H9 (cell line): ENCODE data around the gene CDH22. TPM values are rescaled to one million over a fixed set of nuclear protein-coding genes. Genes with fewer than 3 reads are reported as not detected.

Experiments
- DNase-seq: peaks from one replicate; pipeline ENCODE4 v3.0.0-alpha.2; 2017
- H2AFZ ChIP-seq: one replicate; pipeline ENCODE4 v1.6.1; 2013; ENCODE audit warnings: mild to moderate bottlenecking, low read length, control low read depth, moderate library complexity
- H2AK5ac ChIP-seq: 2 replicates; pipeline ENCODE4 v1.6.1; 2013; ENCODE audit warnings: low read length, control low read depth, mixed read lengths; ENCODE audit not compliant: insufficient read length
- H2BK120ac ChIP-seq: one replicate; pipeline ENCODE4 v1.6.1; 2013; ENCODE audit warnings: low read depth, mild to moderate bottlenecking, low read length, control low read depth, inconsistent platforms; ENCODE audit not compliant: poor library complexity, severe bottlenecking
- H2BK12ac ChIP-seq: 2 replicates; pipeline ENCODE4 v1.6.1; 2013; ENCODE audit warnings: low read length, control low read depth, mixed read lengths, low read depth; ENCODE audit not compliant: insufficient read length
- H2BK15ac ChIP-seq: 2 replicates; pipeline ENCODE4 v1.6.1; 2013; ENCODE audit warnings: low read depth, low read length, control low read depth
- H2BK20ac ChIP-seq: one replicate; pipeline ENCODE4 v1.6.1; 2013; ENCODE audit warnings: low read depth, mild to moderate bottlenecking, low read length, control low read depth, inconsistent platforms; ENCODE audit not compliant: poor library complexity, severe bottlenecking
- H2BK5ac ChIP-seq: 2 replicates; pipeline ENCODE4 v1.6.1; 2013; ENCODE audit warnings: low read length, control low read depth, mixed read lengths; ENCODE audit not compliant: insufficient read length
- H3K14ac ChIP-seq: 2 replicates; pipeline ENCODE4 v1.6.1; 2013; ENCODE audit warnings: low read length, control low read depth; ENCODE audit not compliant: insufficient read depth
- H3K18ac ChIP-seq: 2 replicates; pipeline ENCODE4 v1.6.1; 2013; ENCODE audit warnings: low read depth, mild to moderate bottlenecking, mixed read lengths, low read length, control low read depth; ENCODE audit not compliant: insufficient read length
- H3K23ac ChIP-seq: 2 replicates; pipeline ENCODE4 v1.6.1; 2013; ENCODE audit warnings: low read length, control low read depth, mixed read lengths, low read depth; ENCODE audit not compliant: insufficient read length
- H3K23me2 ChIP-seq: 2 replicates; pipeline ENCODE4 v1.6.1; 2013; ENCODE audit warnings: low read depth, mild to moderate bottlenecking, mixed read lengths, low read length, control low read depth; ENCODE audit not compliant: insufficient read length, poor library complexity, severe bottlenecking
- H3K27ac ChIP-seq: 2 replicates; pipeline ENCODE4 v1.5.1; 2013; ENCODE audit warnings: low read length, control low read depth, mixed read lengths, low read depth; ENCODE audit not compliant: insufficient read length
- H3K27me3 ChIP-seq: 2 replicates; pipeline ENCODE4 v1.6.1; 2013; ENCODE audit warnings: low read length, control low read depth, inconsistent platforms; ENCODE audit not compliant: insufficient read depth
- H3K4ac ChIP-seq: 2 replicates; pipeline ENCODE4 v1.6.1; 2013; ENCODE audit warnings: low read depth, mild to moderate bottlenecking, control low read depth, inconsistent platforms, low read length, moderate library complexity
- H3K4me1 ChIP-seq: 2 replicates; pipeline ENCODE4 v1.6.1; 2013; ENCODE audit warnings: low read length, control low read depth, inconsistent platforms; ENCODE audit not compliant: insufficient read depth
- H3K4me2 ChIP-seq: 2 replicates; pipeline ENCODE4 v1.6.1; 2013; ENCODE audit warnings: low read length, control low read depth, mixed read lengths; ENCODE audit not compliant: insufficient read length, insufficient read depth
- H3K56ac ChIP-seq: 2 replicates; pipeline ENCODE4 v1.6.1; 2013; ENCODE audit warnings: low read depth, mild to moderate bottlenecking, mixed read lengths, low read length, control low read depth; ENCODE audit not compliant: insufficient read length
- H3K79me1 ChIP-seq: 2 replicates; pipeline ENCODE4 v1.6.1; 2013; ENCODE audit warnings: low read depth, mild to moderate bottlenecking, moderate library complexity, low read length, control low read depth, inconsistent platforms; ENCODE audit not compliant: insufficient read depth, poor library complexity, severe bottlenecking
- H3K79me2 ChIP-seq: 2 replicates; pipeline ENCODE4 v1.6.1; 2013; ENCODE audit warnings: low read length, control low read depth, inconsistent platforms; ENCODE audit not compliant: insufficient read depth
- H3K9ac ChIP-seq: 2 replicates; pipeline ENCODE4 v1.6.1; 2013; ENCODE audit warnings: low read length, control low read depth, mixed read lengths; ENCODE audit not compliant: insufficient read length; ENCODE audit errors: extremely low read depth
- H3K9me3 ChIP-seq: one replicate; pipeline ENCODE4 v1.6.1; 2013; ENCODE audit warnings: low read depth, low read length, inconsistent platforms; ENCODE audit not compliant: control insufficient read depth
- H3T11ph ChIP-seq: one replicate; pipeline ENCODE4 v1.6.1; 2013; ENCODE audit warnings: mild to moderate bottlenecking, low read length, control low read depth, inconsistent platforms
- H4K20me1 ChIP-seq: one replicate; pipeline ENCODE4 v1.6.1; 2013; ENCODE audit not compliant: control insufficient read depth, insufficient read length, insufficient read depth
- H4K5ac ChIP-seq: 2 replicates; pipeline ENCODE4 v1.6.1; 2013; ENCODE audit warnings: low read depth, mild to moderate bottlenecking, mixed read lengths, low read length, control low read depth; ENCODE audit not compliant: insufficient read length
- H4K8ac ChIP-seq: replicated peaks from 2 replicates; pipeline ENCODE4 v1.6.1; 2013; ENCODE audit warnings: low read length, control low read depth, mixed read lengths, low read depth; ENCODE audit not compliant: insufficient read length
- H4K91ac ChIP-seq: 2 replicates; pipeline ENCODE4 v1.6.1; 2013; ENCODE audit warnings: low read depth, mild to moderate bottlenecking, moderate library complexity, mixed read lengths, low read length, control low read depth; ENCODE audit not compliant: insufficient read length
- H3K27ac Mint-ChIP-seq, 3 experiments: 2 replicates in 2 of 3; 3 replicates in 1 of 3; pipeline ENCODE4 v1.8.0; 2020 to 2021; ENCODE audit warnings: mixed read lengths in 3 of 3, mild to moderate bottlenecking in 1 of 3, moderate library complexity in 1 of 3
- H3K27me3 Mint-ChIP-seq: 2 replicates; pipeline ENCODE4 v1.8.0; 2021; ENCODE audit warnings: low read depth, mild to moderate bottlenecking, moderate library complexity, mixed read lengths
- H3K36me3 Mint-ChIP-seq, 3 experiments: 2 replicates in 2 of 3; 3 replicates in 1 of 3; pipeline ENCODE4 v1.8.0; 2020 to 2021; ENCODE audit warnings: low read depth in 3 of 3, mixed read lengths in 3 of 3; ENCODE audit not compliant: insufficient read depth in 1 of 3
- H3K4me1 Mint-ChIP-seq, 2 experiments: 2 replicates each; pipeline ENCODE4 v1.8.0; 2020; ENCODE audit warnings: mixed read lengths in 2 of 2
- H3K4me3 Mint-ChIP-seq, 2 experiments: 2 replicates in 1 of 2; 3 replicates in 1 of 2; pipeline ENCODE4 v1.8.0; 2020 to 2021; ENCODE audit warnings: mild to moderate bottlenecking in 2 of 2, mixed read lengths in 2 of 2, moderate library complexity in 1 of 2
- H3K9me3 Mint-ChIP-seq, 2 experiments: 2 replicates in 1 of 2; 3 replicates in 1 of 2; pipeline ENCODE4 v1.8.0; 2020; ENCODE audit warnings: mild to moderate bottlenecking in 2 of 2, mixed read lengths in 2 of 2, moderate library complexity in 1 of 2
- CTCF ChIP-seq: fragments of 200-600 bp; sonication (generic); conservative IDR thresholded peaks from 3 replicates; pipeline ENCODE4 v1.8.0; 2021; ENCODE audit warnings: antibody characterized with exemption, mild to moderate bottlenecking
- WGBS: extraction: QIAGEN DNeasy Blood & Tissue Kit; methylation state at CpG from one replicate; pipeline ENCODE4 v1.1.7; 2013; ENCODE audit warnings: missing lambda C conversion rate, low lambda C conversion rate, mixed read lengths; ENCODE audit not compliant: insufficient read length; ENCODE audit errors: extremely low coverage; 5-methylcytosine and 5-hydroxymethylcytosine counted together
- total RNA-seq: library from RNA; stranded (reverse); gene quantifications from 2 replicates; pipeline ENCODE4 v1.2.1, GENCODE V29; 2021

Gene CDH22
- total RNA-seq, 1 experiment from 2014 or later = not detected

- Histone ChIP-seq H2BK12ac (no peak overlapping the region), H2AK5ac (no peak overlapping the region), H3K14ac (no peak overlapping the region), H2AFZ (no peak overlapping the region), H2BK15ac (no peak overlapping the region), H3K79me2 (no peaks in the 10 kb centered on the region), H3K9me3 (no peaks in the 10 kb centered on the region), H3K18ac (no peak overlapping the region), H3K27me3 (no peaks in the 10 kb centered on the region), H3K4me2 (no peak overlapping the region), H3K4ac (no peak overlapping the region), H3T11ph (no peak overlapping the region), H3K79me1 (no peaks in the 10 kb centered on the region), H3K27ac (no peak overlapping the region), H4K91ac (no peak overlapping the region), H4K20me1 (no peaks in the 10 kb centered on the region), H3K23me2 (no peaks in the 10 kb centered on the region), H3K23ac (no peak overlapping the region), H2BK5ac (no peak overlapping the region), H4K8ac (no peak overlapping the region), H3K4me1 (no peaks in the 10 kb centered on the region), H2BK120ac (no peak overlapping the region), H2BK20ac (no peak overlapping the region), H3K56ac (no peak overlapping the region), H3K9ac (no peak overlapping the region), H4K5ac (no peak overlapping the region)
- no peaks in the 10 kb centered on the region for H3K36me3 Mint-ChIP-seq
- no peaks in the 10 kb centered on the region; a peak in 1 of 5 replicates for H3K9me3 Mint-ChIP-seq
- peaks cover 9 to 62% of the 10 kb centered on the region in 2 experiments for H3K4me1 Mint-ChIP-seq
- no peak for TF ChIP-seq CTCF
- no peak overlapping the region for H3K27ac Mint-ChIP-seq
- H3K27me3 Mint-ChIP-seq = peaks cover 13% of the 10 kb centered on the region
- no CpG with 5 or more reads among the region's 13 CpGs for WGBS
- H3K4me3 Mint-ChIP-seq = no peak overlapping the region
- no peak for DNase-seq
These were observed 21.9 kb upstream of the CDH22 start for GRCh38 chr20:46330072-46330763.
